ENCODE results near the gene CDC5L. TPM values are rescaled to one million over a fixed set of nuclear protein-coding genes. Genes with fewer than 3 reads are reported as not detected.

CDC5L gene
- total and polyA plus RNA-seq, 2 experiments from 2014 or later, result 27.0 to 32.5 TPM

DNA sequence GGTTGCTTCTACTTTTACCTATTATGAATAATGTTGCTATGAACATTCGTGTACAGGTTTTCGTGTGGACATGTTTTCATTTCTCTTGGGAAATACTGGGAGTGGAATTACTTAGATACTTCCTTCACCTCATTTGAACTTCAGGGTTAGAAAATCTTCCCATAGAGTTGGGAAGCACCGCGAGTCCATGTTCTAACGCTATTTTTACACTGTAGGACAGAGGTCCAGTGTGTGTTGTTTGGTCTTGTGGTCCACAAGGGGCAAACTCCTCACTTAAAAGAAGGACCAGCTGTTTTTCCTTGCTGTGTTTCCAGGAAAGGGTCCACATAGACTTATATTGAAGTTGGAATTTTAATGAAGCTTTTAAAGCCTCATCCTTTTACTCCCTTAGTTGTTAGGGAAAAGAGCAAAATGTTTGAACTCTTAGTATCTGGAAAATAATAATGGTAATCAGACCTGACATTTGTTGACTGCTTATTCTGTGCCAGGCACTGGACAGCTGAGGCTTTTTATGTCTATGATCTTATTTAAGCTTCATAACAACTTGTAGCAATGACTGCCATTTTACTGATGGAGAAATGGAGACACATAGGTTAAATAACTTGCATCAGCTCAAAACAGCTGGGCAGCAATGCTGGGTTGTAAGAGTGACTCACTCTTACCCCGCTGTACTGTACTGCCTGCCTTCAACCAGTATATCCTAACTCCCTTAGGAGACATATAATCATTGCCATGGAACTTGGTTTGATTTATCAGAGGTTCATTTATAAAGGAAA is 52.0 kb downstream of the CDC5L start:
- peaks cover 12% of the 10 kb centered on the region; the same call in 1 of the 2 replicates for H3K36me3 ChIP-seq (ENCODE audit: insufficient read depth)
- no peak for ATAC-seq
- TF ChIP-seq EZH2phosphoT487 (IDR thresholded peaks at IDR 0.05; ENCODE audit: unreplicated experiment) (no peak), JUNB (IDR thresholded peaks at IDR 0.05; ENCODE audit: unreplicated experiment) (no peak), REST (IDR thresholded peaks at IDR 0.05; ENCODE audit: unreplicated experiment) (no peak), CTCF (conservative IDR thresholded peaks at IDR 0.05; ENCODE audit: low read depth in 2 of 2) (no peak), STAT1 (IDR thresholded peaks at IDR 0.05; ENCODE audit: unreplicated experiment) (no peak), EZH2 (IDR thresholded peaks at IDR 0.05; ENCODE audit: low read depth, unreplicated experiment) (no peak), NANOG (IDR thresholded peaks at IDR 0.05; ENCODE audit: borderline replicate concordance) (no peak), ZNF331 (CRISPR knock-in tag; IDR thresholded peaks at IDR 0.05; ENCODE audit: low read depth) (no peak), POLR2AphosphoS5 (IDR thresholded peaks at IDR 0.05; ENCODE audit: low read depth) (no peak)
- TF ChIP-seq, protein P1, sequence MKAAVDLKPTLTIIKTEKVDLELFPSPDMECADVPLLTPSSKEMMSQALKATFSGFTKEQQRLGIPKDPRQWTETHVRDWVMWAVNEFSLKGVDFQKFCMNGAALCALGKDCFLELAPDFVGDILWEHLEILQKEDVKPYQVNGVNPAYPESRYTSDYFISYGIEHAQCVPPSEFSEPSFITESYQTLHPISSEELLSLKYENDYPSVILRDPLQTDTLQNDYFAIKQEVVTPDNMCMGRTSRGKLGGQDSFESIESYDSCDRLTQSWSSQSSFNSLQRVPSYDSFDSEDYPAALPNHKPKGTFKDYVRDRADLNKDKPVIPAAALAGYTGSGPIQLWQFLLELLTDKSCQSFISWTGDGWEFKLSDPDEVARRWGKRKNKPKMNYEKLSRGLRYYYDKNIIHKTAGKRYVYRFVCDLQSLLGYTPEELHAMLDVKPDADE (IDR thresholded peaks at IDR 0.05), result no peak
- TF ChIP-seq, protein P2, sequence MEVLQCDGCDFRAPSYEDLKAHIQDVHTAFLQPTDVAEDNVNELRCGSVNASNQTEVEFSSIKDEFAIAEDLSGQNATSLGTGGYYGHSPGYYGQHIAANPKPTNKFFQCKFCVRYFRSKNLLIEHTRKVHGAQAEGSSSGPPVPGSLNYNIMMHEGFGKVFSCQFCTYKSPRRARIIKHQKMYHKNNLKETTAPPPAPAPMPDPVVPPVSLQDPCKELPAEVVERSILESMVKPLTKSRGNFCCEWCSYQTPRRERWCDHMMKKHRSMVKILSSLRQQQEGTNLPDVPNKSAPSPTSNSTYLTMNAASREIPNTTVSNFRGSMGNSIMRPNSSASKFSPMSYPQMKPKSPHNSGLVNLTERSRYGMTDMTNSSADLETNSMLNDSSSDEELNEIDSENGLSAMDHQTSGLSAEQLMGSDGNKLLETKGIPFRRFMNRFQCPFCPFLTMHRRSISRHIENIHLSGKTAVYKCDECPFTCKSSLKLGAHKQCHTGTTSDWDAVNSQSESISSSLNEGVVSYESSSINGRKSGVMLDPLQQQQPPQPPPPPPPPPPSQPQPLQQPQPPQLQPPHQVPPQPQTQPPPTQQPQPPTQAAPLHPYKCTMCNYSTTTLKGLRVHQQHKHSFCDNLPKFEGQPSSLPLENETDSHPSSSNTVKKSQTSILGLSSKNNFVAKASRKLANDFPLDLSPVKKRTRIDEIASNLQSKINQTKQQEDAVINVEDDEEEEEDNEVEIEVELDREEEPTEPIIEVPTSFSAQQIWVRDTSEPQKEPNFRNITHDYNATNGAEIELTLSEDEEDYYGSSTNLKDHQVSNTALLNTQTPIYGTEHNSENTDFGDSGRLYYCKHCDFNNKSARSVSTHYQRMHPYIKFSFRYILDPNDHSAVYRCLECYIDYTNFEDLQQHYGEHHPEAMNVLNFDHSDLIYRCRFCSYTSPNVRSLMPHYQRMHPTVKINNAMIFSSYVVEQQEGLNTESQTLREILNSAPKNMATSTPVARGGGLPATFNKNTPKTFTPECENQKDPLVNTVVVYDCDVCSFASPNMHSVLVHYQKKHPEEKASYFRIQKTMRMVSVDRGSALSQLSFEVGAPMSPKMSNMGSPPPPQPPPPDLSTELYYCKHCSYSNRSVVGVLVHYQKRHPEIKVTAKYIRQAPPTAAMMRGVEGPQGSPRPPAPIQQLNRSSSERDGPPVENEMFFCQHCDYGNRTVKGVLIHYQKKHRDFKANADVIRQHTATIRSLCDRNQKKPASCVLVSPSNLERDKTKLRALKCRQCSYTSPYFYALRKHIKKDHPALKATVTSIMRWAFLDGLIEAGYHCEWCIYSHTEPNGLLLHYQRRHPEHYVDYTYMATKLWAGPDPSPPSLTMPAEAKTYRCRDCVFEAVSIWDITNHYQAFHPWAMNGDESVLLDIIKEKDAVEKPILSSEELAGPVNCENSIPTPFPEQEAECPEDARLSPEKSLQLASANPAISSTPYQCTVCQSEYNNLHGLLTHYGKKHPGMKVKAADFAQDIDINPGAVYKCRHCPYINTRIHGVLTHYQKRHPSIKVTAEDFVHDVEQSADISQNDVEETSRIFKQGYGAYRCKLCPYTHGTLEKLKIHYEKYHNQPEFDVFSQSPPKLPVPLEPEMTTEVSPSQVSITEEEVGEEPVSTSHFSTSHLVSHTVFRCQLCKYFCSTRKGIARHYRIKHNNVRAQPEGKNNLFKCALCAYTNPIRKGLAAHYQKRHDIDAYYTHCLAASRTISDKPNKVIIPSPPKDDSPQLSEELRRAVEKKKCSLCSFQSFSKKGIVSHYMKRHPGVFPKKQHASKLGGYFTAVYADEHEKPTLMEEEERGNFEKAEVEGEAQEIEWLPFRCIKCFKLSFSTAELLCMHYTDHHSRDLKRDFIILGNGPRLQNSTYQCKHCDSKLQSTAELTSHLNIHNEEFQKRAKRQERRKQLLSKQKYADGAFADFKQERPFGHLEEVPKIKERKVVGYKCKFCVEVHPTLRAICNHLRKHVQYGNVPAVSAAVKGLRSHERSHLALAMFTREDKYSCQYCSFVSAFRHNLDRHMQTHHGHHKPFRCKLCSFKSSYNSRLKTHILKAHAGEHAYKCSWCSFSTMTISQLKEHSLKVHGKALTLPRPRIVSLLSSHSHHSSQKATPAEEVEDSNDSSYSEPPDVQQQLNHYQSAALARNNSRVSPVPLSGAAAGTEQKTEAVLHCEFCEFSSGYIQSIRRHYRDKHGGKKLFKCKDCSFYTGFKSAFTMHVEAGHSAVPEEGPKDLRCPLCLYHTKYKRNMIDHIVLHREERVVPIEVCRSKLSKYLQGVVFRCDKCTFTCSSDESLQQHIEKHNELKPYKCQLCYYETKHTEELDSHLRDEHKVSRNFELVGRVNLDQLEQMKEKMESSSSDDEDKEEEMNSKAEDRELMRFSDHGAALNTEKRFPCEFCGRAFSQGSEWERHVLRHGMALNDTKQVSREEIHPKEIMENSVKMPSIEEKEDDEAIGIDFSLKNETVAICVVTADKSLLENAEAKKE (CRISPR knock-in tag; IDR thresholded peaks at IDR 0.05), result no peak

More for the DNA sequence above, 52.0 kb downstream of the CDC5L start:
- Mint-ChIP-seq H3K4me1 (no peaks in the 10 kb centered on the region), H3K4me3 (no peak overlapping the region), H3K36me3 (ENCODE audit: low read depth) (peaks cover 37% of the 10 kb centered on the region), H3K27ac (no peak overlapping the region), H3K27me3 (ENCODE audit: insufficient read depth, low read depth, poor library complexity) (no peaks in the 10 kb centered on the region), H3K9me3 (peaks cover 17% of the 10 kb centered on the region)
- no peaks in the 10 kb centered on the region for H3F3A ChIP-seq (replicated peaks; ENCODE audit: low read depth)
- no peak overlapping the region for H3K4me3 ChIP-seq
- H4K20me1 ChIP-seq (replicated peaks; ENCODE audit: insufficient read depth), result peaks cover 9% of the 10 kb centered on the region; the same call in 1 of the 2 replicates
- no peak overlapping the region for H3K27ac ChIP-seq (ENCODE audit: low read depth)
- no peaks in the 10 kb centered on the region for H3K4me1 ChIP-seq (ENCODE audit: insufficient read depth)
- no peaks in the 10 kb centered on the region for H3K9me2 ChIP-seq (ENCODE audit: insufficient read depth)
- peaks cover 33% of the 10 kb centered on the region for H3K79me2 ChIP-seq (replicated peaks; ENCODE audit: insufficient read depth)
- DNase-seq (ENCODE audit: low spot score), result no peak
- H3K27me3 ChIP-seq (ENCODE audit: insufficient read depth), result no peaks in the 10 kb centered on the region
- H3K4me2 ChIP-seq, result no peak overlapping the region
- no peak overlapping the region for H2AFZ ChIP-seq

All from GM23338 (cell line).